GM06990 (cell line): ENCODE results near the gene TUBE1.
"Not testable (repeated sequence)": the region's sequence is repeated elsewhere in the genome, so short reads cannot be mapped to it uniquely, and the experiment has no call there.

Source experiments
- DNase-seq: peaks from one replicate; pipeline ENCODE4 v3.0.0-alpha.2; 2011; ENCODE audit not compliant: insufficient read length; ENCODE audit errors: extremely low read depth
- H3K27me3 ChIP-seq: replicated peaks from 2 replicates; pipeline ENCODE4 v1.6.0; 2011; ENCODE audit warnings: low read length; ENCODE audit not compliant: control insufficient read depth, insufficient read depth
- H3K36me3 ChIP-seq: 2 replicates; pipeline ENCODE4 v1.5.1; 2011; ENCODE audit warnings: low read length; ENCODE audit not compliant: control insufficient read depth, insufficient read depth
- H3K4me3 ChIP-seq: replicated peaks from 2 replicates; pipeline ENCODE4 v1.5.1; 2011; ENCODE audit warnings: low read depth, mild to moderate bottlenecking, control low read depth, low read length
- CTCF ChIP-seq: IDR thresholded peaks from 2 replicates; pipeline ENCODE4 v1.5.1; 2011; ENCODE audit warnings: low read length, control low read depth, mild to moderate bottlenecking, inconsistent platforms; ENCODE audit not compliant: insufficient read depth, poor library complexity, severe bottlenecking

TUBE1 gene

GRCh38 chr6:112062966-112063365, 24.3 kb downstream of the TUBE1 start:
- TF ChIP-seq CTCF = no peak
- no peaks in the 10 kb centered on the region for H3K36me3 ChIP-seq
- H3K27me3 ChIP-seq = no peaks in the 10 kb centered on the region
- no peak overlapping the region for H3K4me3 ChIP-seq
- no peak for DNase-seq

- Histone ChIP-seq H3K4me3 (no peak overlapping the region), H3K27me3 (no peaks in the 10 kb centered on the region), H3K36me3 (no peaks in the 10 kb centered on the region)
- DNase-seq = no peak
- no peak for TF ChIP-seq CTCF
Measured at GRCh38 chr6:112061605-112062004, 25.7 kb downstream of the TUBE1 start.

- no peak overlapping the region for H3K4me3 ChIP-seq
Measured at GRCh38 chr6:112058243-112059032, 28.8 kb downstream of the TUBE1 start.

GRCh38 chr6:112054555-112055190, 32.6 kb downstream of the TUBE1 start:
- TF ChIP-seq CTCF = no peak

More at GRCh38 chr6:112058243-112059032, 28.8 kb downstream of the TUBE1 start:
- DNase-seq = no peak
- TF ChIP-seq CTCF = no peak
- Histone ChIP-seq H3K27me3 (no peaks in the 10 kb centered on the region), H3K36me3 (no peaks in the 10 kb centered on the region)

GRCh38 chr6:112054001-112054400, 33.3 kb downstream of the TUBE1 start, which contains the start of gene CCN6:
Gene CCN6 (plus strand): TSS chr6:112054104. CDS start chr6:112054358, 254 bp downstream.
- no peaks in the 10 kb centered on the region; the same call in 1 of the 2 replicates for H3K36me3 ChIP-seq
- TF ChIP-seq CTCF = no peak
- no peak for DNase-seq
- no peak within 1 kb of the TSS for H3K4me3 ChIP-seq
- H3K27me3 ChIP-seq = 0 out of 2 replicates have a peak, but pooled peaks cover 1% of the 10 kb centered on the region

More at GRCh38 chr6:112054555-112055190, 32.6 kb downstream of the TUBE1 start:
- Histone ChIP-seq H3K4me3 (no peak overlapping the region), H3K27me3 (0 out of 2 replicates have a peak, but pooled peaks cover 1% of the 10 kb centered on the region), H3K36me3 (no peaks in the 10 kb centered on the region; the same call in 1 of the 2 replicates)
- DNase-seq = no peak

- H3K4me3 ChIP-seq, H3K36me3 ChIP-seq, DNase-seq, H3K27me3 ChIP-seq: not testable (repeated sequence)
Measured at GRCh38 chr6:112051251-112051740, 36.0 kb downstream of the TUBE1 start.
